Skeletal muscle satellite cell (primary cell): ENCODE data around the gene UGT2A3. TPM values are rescaled to one million over a fixed set of nuclear protein-coding genes. Genes with fewer than 3 reads are reported as not detected.

Experiments used
- H3K27me3 ChIP-seq: 2 replicates; pipeline ENCODE4 v1.7.0; 2013; ENCODE audit warnings: low read length; ENCODE audit not compliant: control insufficient read depth, insufficient read depth
- H3K36me3 ChIP-seq: 2 replicates; pipeline ENCODE4 v1.7.0; 2013; ENCODE audit warnings: mild to moderate bottlenecking, control low read depth, low read length; ENCODE audit not compliant: insufficient read depth
- H3K4me1 ChIP-seq: 2 replicates; pipeline ENCODE4 v1.7.0; 2013; ENCODE audit warnings: low read length; ENCODE audit not compliant: control insufficient read depth, insufficient read depth
- H3K4me2 ChIP-seq: 2 replicates; pipeline ENCODE4 v1.7.0; 2013; ENCODE audit warnings: mild to moderate bottlenecking, low read length
- H3K4me3 ChIP-seq: 2 replicates; pipeline ENCODE4 v1.7.0; 2013; ENCODE audit warnings: low read length
- H3K9ac ChIP-seq: 2 replicates; pipeline ENCODE4 v1.7.0; 2013; ENCODE audit warnings: mild to moderate bottlenecking, low read depth, low read length, moderate library complexity
- H3K9me3 ChIP-seq: replicated peaks from 2 replicates; pipeline ENCODE4 v1.7.0; 2013; ENCODE audit warnings: mild to moderate bottlenecking, control low read depth, low read length
- small RNA-seq: library from RNA; depleted of rRNA; stranded (forward); fragments of <200 nt; gene quantifications from one replicate; pipeline ENCODE3, GENCODE V24; 2012

UGT2A3 gene

GRCh38 chr4:68885545-68885944 lies 66.1 kb downstream of the UGT2A3 start:
- H3K4me2 ChIP-seq: no peak overlapping the region
- H3K4me3 ChIP-seq: no peak overlapping the region
- H3K9ac ChIP-seq: no peak overlapping the region
- no peaks in the 10 kb centered on the region for H3K9me3 ChIP-seq
- no peaks in the 10 kb centered on the region for H3K36me3 ChIP-seq
- no peaks in the 10 kb centered on the region for H3K4me1 ChIP-seq
- H3K27me3 ChIP-seq: peaks cover 2% of the 10 kb centered on the region

GRCh38 chr4:68883870-68884269 lies 67.7 kb downstream of the UGT2A3 start:
- no peaks in the 10 kb centered on the region for H3K4me1 ChIP-seq
- H3K36me3 ChIP-seq: no peaks in the 10 kb centered on the region
- no peak overlapping the region for H3K4me3 ChIP-seq
- no peaks in the 10 kb centered on the region for H3K9me3 ChIP-seq
- no peak overlapping the region for H3K4me2 ChIP-seq
- H3K9ac ChIP-seq: no peak overlapping the region
- H3K27me3 ChIP-seq: peaks cover 2% of the 10 kb centered on the region

Small RNA genes lying within 50 kb of the gene (small RNA-seq; reads per million reads assigned to genes)
- gene AC021146.3 (not detected), gene AC021146.6 (not detected)
